Hypothalamus (tissue), 51 donors: Measurements from ENCODE around the gene HIP1.
"Not testable (repeated sequence)": the region's sequence is repeated elsewhere in the genome, so short reads cannot be mapped to it uniquely, and the experiment has no call there.

ENCODE experiments used
- DNase-seq, 51 donors: peaks; one replicate each; lab custom pipeline; 2025; lab: John Stamatoyannopoulos, UW

Gene HIP1

DNA sequence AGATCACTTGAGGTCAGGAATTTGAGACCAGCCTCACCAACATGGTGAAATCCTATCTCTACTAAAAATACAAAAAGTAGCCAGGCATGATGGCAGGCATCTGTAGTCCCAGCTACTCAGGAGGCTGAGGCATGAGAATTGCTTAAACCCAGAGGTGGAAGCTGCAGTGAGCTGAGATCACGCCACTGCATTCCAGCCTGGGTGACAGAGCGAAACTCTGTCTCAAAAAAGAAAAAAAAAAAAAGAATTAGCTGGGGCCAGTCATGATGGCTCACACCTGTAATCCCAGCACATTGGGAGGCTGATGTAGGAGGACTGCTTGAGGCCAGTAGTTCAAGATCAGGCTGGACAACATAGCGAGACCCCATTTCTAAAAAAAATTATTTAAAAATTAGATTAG lies 21.0 kb downstream of the HIP1 start:
- DNase-seq: not testable (repeated sequence)

DNA sequence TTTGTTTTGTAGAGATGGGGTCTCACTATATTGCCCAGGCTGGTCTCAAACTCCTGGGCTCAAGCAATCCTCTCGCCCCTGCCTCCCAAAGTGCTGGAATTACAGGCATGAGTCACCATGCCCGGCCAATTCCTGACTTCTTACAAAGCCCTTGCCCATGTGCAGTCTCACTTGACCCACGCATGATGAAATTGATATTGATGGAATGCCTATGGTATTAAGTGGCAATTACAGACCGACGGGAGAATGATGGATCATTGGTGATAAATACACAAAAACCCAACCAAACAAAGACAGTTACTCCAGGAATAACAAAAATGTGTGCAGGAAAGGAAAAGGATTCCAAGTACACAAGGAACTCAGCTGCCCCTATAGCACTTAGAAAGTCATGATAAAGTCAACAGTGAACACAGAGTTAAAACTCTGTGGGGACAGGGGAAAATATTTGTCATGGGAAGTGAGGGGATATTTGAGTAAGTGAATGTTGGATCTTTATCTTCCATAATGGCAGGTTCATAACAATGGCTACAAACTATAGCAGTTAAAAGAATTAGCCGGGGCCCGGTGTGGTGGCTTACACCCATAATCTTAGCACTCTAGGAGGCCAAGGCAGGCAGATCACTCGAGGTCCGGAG lies 21.6 kb downstream of the HIP1 start:
- DNase-seq: no peak

DNA sequence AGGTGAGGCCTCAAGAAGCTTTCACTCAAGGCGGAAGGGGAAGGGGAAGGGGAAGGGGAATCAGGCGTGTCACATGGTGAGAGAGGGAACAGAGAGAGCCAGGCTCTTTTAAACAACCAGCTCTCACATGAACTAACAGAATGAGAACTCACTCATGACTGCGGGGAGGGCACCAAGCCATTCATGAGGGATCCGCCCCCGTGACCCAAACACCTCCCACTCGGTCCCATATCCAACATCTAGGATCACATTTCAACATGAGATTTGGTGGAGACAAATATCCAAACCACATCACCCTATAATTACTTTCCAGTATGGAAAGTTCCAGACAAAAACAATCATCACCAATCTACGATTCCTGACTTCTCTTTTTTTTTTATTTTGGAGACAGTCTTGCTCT lies 22.9 kb downstream of the HIP1 start:
- no peak for DNase-seq

DNA sequence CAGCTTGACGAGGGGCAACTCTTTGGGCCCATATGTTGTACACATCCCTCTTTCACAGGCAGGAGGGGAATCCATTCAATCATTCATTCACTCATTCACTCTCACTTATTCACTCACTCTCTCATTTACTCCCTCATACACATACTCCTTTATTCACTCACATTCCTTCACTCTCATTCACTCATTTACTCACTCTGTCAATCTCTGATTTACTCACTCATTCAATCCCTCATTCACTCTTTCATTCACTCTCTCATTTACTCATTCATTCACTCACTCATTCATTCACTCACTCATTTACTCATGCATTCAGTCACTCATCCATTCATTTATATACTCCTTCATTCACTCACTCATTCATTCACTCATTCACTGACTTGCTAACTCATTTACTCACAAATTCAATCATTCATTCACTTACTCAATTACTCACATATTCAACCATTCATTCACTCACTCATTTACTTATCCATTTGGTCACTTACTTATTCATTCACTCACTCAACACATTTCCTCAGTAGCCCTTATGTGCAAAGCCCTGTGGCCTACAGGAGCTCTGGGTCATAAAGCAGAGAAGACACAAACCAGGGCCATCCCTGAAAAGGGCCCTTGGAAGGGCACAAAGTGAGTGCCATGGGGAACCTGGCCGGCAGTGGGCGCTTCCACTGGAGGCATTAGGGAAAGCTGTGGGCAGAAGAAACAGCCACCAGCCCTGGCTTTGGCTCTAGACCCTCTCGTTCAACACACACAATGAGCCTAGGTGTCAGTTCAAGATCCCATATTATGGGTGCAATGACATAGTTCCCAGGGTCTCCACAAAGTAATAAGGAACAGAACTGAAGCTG lies 26.0 kb downstream of the HIP1 start:
- no peak for DNase-seq

- no peak for DNase-seq
Measured at GRCh38 chr7:75711656-75712514, 26.9 kb downstream of the HIP1 start.

DNA sequence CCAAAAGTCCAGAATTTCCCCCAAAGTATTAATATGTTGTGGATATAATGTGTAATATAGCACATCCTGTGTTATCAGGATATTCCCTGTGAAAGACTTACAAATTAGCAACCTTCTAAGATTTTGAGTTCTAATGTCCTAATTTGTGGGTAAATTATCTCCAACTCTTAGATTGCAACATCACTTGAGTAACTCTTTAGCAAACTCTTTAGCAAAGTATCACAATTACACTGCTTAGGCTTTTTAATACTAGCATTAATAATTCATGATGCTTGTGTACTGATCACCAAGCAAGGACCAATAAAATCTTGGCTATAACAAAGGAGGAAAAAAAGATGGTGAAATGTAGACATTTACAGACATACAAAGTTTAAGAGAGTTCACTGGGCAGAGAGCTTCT lies 27.7 kb downstream of the HIP1 start:
- no peak for DNase-seq

- no peak for DNase-seq
Measured at GRCh38 chr7:75704928-75705327, 33.8 kb downstream of the HIP1 start.

DNA sequence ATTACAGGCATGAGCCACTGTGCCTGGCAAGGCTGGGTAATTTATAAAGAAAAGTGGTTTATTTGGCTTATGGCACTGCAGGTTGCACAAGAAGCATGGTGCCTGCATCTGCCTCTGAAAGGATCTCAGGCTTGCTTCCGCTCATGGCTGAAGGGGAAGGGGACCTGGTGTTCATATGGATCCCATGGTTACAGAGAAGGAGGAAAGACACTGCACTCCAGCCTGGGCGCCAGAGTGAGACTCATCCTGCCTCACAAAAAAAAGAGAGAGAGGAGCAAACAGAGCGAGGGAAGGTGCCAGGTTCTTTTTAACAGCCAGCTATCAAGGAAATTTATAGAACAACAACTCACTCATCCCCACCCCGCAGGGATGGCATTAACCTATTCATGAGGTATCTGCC lies 36.2 kb downstream of the HIP1 start:
- DNase-seq: no peak

- no peak for DNase-seq
Measured at GRCh38 chr7:75699993-75700392, 38.7 kb downstream of the HIP1 start.

- no peak for DNase-seq
Measured at GRCh38 chr7:75698358-75698757, 40.4 kb downstream of the HIP1 start.

- no peak for DNase-seq
Measured at GRCh38 chr7:75696263-75697037, 42.3 kb downstream of the HIP1 start.

DNA sequence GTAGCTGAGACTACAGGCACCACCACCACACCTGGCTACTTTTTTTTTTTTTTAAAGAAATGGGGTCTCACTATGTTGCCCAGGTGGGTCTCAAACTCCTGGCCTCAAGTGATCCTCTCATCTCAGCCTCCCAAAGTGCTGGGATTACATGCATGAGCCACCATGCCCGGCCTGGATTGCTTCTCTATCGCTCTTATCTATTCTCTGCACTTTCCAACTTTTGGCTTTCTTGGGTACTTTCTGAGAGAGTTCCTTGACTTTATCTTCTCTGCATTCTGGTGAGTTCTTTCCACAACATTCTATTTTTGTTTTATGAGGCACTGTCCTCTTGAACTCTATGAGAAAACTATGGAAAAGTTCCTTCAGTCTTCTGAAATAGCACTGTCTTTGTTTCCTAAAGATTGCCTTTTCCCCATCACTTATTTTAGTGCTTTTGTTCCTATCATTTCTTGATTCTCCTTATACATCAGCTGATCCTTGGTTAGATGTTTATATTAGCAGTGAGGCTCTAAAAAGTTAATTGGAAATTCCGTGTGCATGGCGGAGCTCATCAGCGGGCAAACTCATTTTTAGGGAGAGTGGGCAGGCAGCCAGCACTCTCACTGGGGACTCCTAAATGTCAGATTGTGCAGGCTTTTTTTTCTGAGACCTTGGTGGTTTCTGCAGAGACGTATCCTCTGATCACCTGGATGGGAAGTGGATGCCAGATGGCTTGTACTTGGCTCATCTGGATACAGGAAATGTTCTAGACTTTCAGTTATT lies 43.9 kb downstream of the HIP1 start:
- no peak for DNase-seq

DNA sequence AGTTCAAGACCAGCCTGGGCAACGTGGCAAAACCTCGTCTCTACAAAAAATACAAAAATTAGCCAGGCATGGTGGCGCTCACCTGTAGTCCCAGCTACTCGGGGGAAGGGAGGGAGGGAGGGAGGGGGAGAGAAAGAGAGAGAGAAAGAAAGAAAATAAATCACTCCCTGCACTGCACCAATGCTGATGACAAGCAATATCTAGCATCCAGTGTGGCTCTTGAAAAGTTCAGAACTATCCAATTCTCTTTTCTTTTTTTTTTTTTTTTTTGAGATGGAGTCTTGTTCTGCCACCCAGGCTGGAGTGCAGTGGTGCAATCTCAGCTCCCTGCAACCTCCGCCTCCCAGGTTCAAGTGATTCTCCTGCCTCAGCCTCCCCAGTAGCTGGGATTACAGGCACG lies 45.1 kb downstream of the HIP1 start:
- DNase-seq: not testable (repeated sequence)

GRCh38 chr7:75691793-75692543 lies 46.8 kb downstream of the HIP1 start:
- no peak for DNase-seq

GRCh38 chr7:75690121-75690523 lies 48.6 kb downstream of the HIP1 start:
- DNase-seq: no peak

GRCh38 chr7:75689246-75690099 lies 49.3 kb downstream of the HIP1 start:
- DNase-seq: peak in 2 of 51 donors; percentile 2 to 27

DNA sequence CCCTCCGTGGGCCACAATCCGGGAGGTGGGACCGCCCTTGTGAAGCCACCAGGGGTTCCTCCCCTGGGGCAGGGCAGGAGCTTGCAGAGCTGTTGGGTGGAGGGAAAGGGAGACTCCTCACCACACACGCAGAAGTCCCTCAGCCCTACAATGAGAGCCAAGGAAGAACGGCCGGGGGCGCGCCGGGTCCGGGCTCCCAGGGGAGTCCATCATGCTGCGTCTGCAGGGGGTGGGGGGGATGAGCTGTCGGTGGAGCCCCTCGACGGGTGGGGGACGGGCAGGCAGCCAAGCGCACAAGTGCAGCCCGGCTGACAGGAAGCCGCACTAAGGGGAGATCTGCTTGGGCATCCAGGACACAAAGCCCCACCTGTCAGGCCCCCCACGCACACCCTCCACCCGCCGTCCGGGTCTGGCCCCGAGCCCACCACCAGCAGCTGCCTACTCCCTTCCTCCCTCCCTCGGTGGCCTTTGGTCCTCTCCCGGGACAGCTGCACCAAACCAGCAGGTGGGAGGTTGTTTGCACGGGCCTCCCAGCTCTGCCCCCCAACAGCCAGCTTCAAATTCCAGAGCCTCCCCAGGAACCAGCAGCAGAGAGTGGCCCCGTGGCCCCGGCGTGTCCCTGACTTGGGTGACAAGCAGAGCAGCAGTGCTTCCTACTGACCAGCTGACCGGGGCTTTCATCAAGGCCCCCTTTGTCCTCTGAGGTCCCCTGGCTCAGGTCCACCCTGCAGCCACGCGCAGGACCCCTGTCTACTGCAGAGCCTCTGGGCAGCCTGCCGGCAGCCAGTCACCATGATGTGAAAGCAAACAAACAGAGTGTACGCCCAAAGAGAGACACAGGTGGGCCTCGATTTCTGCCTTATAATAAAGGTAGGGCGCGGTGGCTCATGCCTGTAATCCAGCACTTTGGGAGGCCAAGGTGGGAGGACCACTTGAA lies 50.3 kb downstream of the HIP1 start:
- DNase-seq: peak in 50 of 51 donors; percentile 17 to 94 (median 80)
